HG03439 (cell line): ENCODE data around the gene DYNC2LI1.

ENCODE experiments used
- ATAC-seq: cut with Tn5 transposase; IDR thresholded peaks from one replicate; pipeline ENCODE4 v1.9.1; 2021; ENCODE audit warnings: mild to moderate bottlenecking, moderate library complexity; ENCODE audit not compliant: unreplicated experiment

The DYNC2LI1 gene

DNA sequence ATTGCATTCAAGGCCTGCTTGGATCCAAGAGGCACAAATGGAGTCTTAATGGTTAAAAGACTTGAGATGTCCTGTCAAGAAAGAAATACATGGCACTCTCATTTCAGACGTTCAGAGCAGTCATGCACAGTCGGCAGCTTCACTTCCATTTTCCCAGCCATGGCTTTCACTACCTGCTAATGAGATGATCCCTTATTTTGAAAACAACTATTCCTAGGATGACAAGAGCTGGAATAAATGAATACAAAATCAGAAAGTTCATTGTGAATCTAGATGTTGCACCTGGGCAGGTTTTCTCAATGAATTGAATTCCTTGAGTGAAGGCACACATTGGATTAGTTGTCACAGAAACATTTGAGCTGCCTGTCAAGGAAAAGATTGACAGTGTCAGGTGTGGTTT is 39.1 kb downstream of the DYNC2LI1 start:
- ATAC-seq = no peak

DNA sequence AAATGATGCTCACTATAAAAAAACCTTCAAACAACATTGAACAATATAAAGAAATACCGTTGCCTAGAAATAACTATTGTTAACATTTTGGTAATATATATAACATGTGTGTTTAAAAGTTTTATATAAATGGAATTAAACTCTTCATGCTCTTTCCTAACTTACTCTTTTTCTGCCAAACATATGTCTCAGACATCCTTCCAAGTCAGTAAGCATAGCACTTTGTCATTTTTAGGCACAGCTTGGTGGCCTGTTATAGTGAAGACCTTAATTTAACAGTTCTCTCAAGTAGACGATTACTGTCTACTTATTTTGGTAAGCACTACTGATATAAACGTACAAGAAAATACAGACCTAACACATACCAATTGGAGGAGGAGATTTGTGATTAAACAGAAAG is 40.9 kb downstream of the DYNC2LI1 start:
- no peak for ATAC-seq

DNA sequence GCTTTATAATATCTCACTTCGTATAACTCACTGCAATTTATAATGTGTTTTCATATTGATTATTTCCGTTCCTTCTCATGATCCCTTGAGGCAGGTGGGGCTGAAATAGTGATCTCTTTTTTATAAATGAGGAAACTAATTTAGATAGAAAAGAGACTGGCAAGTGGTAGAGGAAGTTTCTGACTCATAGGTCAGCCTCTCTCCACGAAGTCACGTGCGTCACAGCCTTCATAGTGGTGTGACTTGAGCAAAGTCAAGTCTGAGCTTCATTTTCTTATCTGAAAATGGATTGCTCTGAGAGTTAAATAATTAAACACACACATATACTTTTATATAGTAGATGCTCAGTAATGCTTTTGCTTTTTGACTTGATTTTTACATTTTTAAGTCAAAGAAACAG is 44.9 kb downstream of the DYNC2LI1 start:
- ATAC-seq = no peak

DNA sequence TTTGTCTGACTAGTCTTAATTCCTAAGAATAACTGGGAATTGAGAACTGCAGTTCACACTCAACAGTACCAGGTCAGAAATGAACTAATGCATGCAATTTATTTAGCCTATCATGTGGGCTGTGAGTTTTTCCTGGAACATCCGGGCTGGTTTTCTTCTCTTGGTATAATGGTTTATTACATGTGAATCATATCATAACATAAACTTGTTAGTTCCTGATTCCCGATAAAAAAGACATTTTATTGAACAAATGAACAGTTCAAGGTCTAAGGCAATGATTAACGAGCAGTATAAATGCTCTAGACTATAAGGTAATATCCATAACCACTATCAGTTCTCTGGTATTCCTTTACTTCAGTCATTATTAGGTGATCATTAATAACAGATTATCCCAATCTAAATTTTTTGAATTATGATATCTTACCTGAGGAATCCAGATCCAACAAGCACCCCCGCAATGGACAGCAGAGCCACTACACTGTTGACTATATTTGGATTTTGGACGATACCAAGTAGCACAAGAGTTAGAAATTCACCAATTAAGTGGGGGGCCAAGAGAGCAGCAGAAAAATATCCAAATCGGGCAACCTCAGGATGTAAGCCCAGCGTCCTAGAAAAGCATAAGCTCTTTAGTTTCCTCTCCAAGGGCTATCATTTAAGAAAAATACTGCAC is 45.8 kb downstream of the DYNC2LI1 start:
- no peak for ATAC-seq

DNA sequence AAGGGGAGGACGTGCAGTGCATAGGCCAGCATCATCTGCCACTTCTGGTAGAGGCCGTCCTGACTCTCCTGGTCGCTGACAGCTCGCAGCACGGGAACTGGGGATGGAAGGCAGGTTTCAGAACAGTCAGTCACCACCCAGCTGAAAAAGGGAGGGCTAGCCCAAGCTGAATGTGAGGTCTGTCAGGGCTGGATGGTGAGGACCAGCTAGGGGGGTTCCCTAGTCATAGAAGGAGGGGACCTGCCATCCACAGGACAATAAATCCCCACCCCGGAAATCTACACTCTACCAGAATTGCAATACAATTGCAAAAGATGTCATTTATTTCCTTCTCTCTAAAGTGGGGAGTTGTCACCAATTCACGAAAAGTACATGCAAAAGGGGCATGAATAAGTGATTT is 49.0 kb downstream of the DYNC2LI1 start:
- no peak for ATAC-seq

DNA sequence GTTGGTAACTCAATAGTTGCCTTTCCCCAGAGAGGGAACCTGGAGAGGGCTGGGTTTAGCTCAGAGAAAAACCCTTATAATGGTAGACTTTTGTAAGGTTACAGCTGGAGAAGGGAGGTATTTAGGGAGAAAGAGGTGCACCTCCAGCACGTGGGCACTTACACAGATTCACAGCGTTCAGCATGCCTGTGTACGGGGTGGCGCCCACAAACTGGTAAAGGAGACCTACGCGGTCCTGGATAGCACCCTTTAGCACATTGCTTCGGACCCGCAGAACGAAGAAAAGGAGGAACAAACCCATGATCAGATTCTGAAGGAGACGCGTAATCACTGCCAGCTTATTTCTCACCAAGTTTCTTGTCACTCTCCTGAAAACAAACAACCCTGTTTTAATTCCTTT is 49.9 kb downstream of the DYNC2LI1 start:
- no peak for ATAC-seq

DNA sequence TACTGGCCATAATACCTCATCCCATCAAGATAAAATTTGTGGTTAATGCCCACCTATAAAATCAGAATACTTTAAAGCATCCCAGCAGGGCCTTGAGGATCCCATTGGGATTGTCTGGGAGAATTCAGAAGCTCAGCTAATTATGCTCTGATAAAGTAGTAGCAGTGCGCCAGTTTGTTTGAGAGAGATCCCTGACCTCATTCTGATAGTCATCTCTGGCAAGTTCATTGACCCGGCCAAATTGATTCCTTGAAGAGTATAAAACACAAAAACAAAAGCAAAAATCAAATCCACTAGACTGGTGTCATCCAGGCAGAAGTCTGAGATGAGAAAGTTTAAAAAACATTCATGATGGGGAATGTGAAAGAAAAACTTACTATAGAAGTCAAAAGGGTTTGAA is 50.7 kb downstream of the DYNC2LI1 start:
- no peak for ATAC-seq

DNA sequence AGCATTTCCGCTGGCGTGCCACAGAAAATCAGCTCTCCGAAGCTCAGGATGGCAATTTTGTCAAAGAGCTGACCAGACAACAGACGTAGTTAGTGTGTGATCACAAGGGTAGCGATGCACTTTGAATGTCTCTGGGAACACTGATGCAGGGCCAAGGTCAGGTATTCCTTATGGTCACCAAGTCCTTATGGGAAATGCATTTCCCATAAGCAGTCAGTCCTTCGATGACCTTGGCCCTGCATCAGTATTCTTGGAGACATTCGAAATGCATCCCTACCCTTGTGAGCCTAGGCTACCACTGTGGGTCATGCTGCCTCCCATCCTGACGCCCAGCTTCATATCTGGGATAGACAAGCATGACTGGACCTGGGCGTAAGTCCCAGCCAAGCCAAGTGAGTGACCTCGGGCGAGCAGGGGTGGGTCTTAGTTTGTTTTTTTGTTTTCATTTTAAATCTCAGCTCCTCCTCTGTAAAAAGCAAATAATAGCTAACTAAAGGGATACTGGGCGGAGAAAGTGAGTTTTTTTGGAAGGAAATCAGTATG is 51.2 kb downstream of the DYNC2LI1 start:
- ATAC-seq = no peak

DNA sequence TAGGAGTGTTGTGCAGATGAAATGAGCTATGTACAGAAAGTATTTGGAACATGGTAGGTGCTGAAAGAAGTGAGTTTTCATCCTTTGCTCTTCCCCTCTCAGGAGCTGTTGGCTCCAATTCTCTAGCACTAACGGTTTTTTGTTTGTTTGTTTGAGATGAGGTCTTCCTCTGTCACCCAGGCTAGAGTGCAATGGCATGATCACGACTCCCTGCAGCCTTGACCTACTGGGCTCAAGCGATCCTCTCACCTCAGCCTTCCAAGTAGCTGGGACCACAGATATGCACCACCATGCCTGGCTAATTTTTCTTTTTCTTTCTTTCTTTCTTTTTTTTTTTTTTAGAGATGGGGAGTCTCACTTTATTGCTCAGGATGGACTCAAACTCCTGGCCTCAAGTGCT is 52.0 kb downstream of the DYNC2LI1 start:
- no peak for ATAC-seq

DNA sequence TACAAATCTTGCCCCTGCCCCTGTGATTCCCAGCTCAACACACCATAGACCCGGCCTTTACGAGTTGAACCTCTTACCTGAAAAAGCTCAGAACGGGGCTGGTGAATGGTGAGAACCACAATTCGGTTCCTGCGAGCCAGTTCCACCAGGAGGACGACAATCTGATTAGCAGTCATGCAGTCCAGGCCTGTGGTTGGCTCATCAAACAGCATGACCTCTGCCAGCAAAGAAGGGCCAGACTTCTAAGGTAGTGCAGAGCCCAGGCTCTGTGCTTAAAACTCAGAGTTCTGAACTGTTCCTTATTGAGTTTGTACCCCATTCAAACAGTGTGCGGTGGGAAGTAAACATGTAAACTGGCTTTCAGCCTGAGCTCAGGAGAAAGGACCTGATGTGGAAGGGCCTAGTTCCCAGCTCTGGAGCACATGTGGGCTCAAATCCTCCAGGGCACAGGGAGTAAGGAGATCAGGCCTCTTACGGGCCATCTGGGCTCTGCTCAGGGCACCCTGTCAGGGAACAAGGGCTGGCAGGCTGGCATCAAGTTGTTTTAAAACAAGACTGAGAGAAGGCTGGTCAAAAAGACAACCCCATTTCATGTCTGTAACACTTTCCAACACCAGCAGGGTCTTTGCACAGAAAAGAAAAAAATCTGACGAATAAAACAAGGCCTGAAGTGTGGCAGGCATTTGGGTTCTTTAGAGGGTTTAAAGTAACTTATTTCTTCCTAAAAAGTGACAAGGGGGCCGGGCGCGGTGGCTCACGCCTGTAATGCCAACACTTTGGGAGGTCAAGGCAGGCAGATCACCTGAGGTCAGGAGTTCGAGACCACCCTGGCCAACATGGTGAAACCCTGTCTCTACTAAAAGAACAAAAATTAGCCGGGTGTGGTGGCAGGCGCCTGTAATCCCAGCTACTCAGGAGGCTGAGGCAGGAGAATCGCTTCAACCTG is 52.7 kb downstream of the DYNC2LI1 start:
- ATAC-seq = no peak

DNA sequence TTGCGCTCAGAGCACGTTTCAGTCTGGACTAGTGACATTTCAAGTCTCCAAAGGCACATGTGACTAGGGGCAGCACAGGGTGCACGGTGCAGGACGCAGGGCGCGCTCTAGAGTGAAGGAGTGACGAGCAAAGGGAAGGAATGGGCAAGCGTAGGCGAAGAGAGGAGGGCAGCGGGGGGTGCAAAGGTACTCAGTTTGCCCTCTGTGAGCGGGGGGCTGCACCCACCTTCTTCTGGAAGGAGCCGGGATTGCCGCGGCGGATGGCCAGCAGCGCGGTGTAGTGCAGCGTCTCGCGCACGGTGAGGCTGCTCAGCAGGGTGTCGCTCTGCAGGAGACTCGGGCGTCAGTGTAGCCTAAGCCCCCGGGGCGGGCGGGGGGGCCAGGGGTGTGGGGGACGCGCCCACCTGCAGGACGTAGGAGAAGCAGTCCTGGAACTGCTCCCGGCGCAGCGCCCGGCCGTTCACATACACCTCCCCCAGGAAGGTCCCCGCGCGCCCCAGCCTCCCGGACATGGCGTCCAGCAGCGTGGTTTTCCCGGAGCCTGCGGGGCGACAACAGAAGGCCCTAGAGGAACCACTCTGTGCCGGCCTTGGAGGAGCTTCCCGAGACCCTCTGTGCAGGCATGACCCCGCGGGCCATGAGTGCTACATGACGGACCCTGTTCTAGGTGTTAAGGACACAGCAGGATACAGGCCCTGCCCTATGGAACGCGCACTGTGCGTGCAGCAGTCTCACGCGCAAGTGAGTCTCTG is 57.9 kb downstream of the DYNC2LI1 start:
- ATAC-seq = no peak

DNA sequence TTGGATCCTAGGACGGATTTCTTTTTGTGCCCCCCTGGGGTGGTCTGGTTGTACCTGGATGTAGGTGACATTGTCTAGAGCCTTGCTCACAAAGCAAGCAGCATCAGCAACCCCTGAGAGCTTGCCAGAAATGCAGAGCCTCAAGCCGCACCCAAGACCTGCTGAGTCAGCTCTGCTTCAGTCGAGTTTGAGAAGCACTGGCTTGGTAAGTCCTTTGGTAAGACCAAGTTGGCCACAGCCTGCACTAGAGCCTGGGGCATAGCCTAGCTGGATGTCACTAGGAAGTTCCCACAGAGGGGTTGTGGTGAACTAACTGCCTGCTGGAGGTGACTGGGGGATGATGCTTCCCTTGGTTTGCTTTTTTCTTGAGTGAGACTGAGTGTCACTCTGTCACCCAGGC is 58.6 kb downstream of the DYNC2LI1 start:
- no peak for ATAC-seq

DNA sequence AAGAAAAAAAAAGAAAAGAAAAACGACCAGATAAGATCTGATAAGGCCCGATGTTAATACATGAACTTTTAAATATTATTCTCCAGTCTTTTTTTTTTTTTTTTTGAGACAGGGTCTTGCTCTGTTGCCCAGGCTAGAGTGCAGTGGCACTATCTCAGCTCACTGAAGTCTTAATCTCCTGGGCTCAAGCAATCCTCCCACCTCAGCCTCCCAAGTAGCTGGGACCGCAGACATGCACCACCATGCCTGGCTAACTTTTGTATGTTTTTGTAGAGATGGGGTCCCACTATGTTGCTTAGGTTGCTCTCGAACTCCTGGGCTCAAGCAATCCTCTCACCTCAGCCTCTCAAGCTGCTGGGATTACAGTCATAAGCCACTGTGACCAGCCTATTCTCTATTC is 63.2 kb downstream of the DYNC2LI1 start:
- no peak for ATAC-seq

DNA sequence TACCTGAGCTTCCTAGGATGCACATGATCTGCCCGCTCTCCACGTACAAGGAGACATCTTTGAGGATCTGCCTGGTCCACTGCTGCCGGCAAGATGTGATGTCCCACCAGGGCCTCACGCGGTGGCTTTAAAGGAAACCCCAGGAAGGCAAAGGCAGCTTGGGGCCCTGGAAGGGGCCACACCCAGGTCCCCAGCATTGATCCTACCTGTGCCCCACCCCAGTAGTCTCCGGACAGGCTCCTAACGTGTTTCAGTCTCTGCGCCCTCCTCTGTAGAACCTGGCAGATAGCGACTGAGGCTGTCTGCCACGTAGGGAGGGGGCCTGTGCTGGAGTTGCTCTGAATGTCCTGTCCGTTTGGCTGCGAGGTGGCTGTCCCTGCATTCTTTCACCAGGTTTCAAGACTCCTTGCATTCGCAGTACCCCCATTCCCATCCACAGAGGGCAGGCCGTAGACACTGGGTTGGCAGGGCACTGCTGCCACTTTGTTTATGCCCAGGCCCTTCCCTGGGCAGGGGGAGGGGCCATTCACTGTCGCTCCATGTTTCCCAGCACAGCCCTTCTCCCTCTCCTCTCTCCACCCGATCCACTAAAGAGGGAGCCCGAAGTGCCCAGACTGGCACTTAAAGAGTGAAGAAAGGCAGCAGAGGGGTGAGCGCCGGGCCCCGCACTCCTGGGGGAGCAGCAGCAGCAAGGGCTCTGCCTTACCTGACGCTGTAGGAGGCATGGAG is 64.2 kb downstream of the DYNC2LI1 start:
- ATAC-seq = no peak

DNA sequence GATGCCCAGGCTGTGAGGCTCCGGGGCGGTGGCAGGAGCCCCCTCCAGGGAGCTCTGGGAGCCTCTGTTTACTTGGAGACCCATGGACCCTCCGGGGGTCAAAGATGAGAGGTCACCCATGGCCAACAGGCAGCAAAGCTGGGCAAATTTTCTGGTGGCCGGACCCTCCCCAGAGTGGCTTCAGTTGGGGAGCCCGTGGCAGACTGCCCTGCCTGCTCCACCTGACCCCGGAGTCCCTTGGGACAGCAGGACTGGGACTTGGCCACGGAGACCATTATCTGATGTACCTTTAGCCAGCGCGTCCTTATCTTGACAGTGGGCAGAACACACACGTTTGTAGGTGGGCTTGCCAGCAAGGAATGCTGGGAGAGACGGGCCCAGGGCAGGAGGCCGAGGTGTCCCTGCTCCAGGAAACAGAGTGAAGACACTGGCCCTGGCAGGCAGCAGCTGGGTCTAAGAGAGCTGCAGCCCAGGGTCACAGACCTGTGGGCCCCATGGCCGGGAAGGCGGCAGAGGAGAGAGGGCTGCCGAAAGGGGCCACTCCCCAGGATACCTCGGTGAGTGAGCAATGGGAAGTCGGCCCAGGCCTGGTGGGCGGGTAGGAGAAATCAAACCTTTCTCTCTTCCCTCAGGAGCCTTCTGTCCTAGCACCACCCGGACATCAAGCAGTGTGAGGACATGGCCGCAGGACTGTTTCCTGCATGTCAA is 64.9 kb downstream of the DYNC2LI1 start, which contains the start of the genes ABCG5 and ABCG8:
TSS of gene ABCG5 (minus strand) at position 280 of the 708 bp plus-strand sequence. CDS start at position 120, 160 bp downstream.
TSS of gene ABCG8 (plus strand) at position 412 of the 708 bp plus-strand sequence. CDS start at position 495, 83 bp downstream.
- ATAC-seq = no peak

DNA sequence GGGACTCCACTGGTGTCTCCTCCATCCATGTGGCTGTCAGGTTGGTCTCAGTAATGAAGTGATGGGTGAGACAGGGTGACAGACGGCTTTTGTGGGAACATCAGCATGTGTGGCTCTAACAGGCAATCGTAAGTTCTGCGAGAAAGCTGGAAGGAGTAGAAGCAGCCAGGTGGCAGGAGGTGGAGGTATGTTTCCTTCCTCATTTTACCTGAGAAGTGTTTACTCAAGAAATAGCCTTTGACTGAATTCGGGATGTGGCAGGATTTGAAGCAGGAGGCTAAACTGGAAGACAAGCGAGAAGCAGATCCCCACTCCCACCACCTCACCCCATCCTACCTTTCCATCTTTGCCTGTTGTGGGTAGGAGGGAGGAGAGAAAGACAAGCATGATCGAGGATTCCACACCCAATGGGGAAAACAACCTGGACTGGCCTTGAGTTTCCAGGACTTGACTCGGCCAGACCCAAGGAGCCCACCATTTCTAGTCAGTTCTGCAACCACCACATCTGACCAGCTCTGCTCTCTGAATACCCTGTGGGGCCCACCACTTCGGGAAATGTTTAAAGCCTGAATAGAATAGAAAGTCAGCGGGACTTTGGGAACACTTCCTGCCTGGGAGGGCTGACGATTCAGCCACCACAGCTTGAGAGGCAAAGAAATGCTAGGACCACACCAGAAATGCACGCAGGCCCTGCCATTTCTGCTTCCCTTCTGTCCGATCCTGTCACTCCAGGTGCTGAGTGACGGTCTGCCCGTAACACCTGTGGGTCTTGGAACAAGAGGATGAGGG is 66.1 kb downstream of the DYNC2LI1 start:
- ATAC-seq = no peak

DNA sequence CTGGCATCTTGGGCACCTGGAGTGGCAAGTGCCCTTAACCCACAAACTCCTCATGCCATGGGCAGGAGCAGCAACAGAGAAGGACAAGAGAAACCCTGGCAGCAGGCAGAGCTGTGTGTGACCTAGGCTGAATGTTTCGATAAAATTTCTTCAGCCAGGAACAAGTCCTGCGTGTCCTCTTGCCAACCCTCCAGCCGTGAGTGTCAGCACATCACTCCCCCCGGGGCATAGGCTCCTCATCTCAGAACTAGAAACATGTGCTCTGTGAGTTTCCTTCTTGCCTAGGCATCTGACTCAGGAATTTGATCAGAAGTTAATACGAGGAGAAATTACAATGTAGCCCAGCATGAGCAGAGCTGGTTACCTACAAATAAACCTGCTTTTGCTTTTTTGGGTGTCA is 67.1 kb downstream of the DYNC2LI1 start:
- no peak for ATAC-seq

DNA sequence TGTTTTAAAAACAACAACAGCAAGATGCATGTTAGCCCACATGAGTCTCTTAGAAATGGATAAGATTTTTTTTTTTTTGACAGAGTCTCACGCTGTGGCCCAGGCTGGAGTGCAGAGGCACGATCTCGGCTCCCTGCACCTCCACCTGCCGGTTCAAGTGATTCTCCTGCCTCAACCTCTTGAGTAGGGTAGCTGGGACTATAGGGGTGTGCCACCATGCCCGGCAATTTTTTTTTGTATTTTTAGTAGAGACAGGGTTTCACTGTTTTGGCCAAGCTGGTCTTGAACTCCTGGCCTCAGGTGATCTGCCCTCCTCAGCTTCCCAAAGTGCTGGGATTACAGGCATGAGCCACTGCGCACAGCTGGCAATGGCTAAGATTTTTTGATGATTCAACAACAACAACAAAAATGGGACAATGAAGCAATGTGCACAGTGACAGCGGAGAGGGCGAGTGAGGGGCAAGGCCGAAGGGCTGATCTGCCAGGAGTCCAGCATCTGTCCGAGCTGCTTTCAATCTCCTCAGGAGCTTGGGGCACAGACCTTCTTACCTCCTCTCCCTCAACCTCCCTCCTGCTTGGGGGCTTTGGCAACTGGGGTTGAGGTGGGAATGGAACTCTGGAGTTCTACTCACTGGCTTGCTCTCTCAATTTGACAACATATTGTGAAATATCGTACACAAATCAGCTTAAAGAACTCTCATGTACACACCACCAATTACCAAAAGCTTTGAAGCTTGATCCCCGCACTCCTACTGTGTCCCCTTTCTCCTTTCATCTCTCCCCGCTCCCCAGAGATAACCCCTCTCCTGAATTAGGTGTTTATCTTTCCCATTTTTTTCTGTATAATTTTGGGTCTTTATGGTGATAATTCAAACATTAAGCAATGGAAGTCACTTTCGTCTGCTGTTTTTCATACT is 68.4 kb downstream of the DYNC2LI1 start:
- ATAC-seq = no peak
